ENCODE data around the gene DAZAP1.
"Not testable (repeated sequence)": the region's sequence is repeated elsewhere in the genome, so short reads cannot be mapped to it uniquely, and the experiment has no call there.

Gene DAZAP1

DNA sequence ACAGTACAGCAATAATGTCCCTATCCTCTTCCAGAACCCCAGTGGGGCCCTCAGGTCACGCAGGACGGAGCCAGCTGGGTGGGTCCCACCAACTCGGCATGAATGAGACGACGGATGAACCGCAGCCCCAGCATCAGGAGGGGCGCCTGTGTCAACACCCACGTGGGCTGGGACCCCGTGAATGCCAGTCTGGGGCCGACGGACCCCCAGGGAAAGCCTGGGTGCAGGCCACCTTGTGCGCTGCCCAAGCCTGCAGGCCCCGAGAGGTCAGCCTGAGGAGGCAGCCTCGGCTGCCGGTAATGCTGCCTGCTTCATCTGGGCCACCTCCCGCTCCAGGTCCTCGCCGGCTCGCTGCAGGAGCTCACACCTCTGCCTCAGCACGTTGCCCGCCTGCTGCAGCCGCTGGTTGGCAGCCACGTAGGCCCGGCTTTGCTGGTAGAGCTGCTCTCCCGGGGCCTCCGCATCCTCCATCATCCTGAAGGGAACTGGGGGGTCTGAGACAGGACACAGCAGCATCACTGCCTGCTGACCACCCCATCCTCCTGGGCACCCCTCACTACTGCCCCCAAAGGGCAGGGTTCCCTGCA is 67.5 kb downstream of the DAZAP1 start:
- DNase-seq, result no peak

DNA sequence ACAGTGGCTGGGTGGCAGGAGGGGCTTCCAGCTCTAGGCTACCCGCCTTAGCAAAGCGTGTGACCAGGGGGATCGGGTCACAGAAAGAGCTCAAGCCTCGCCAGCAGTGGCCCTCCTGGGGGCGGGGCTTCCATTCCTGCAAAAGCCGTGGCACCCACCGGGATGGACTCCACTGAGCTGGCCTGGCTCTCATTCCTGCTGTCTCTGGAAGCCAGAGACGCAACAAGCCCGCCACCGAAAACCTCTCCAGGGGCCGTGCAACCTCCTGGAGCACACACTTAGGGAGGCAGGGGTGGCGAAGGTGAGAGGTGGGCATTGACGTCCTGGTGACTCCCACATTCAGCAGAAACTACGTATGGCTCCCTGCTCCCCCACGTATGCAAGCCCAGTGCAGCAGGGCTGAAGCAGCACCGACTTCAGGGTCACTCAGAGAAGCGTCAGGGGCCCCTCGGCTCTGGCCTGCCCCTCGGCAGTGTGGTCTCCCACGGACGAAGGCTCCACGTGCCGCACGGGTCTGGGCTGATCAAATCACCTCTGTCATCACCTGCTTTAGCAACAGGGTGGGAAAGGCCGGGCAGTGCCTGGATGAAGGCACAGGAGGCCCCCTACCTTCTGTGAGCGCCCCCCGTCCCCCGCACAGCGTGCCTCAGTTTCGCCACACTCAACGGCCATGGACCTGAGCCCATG is 68.5 kb downstream of the DAZAP1 start:
- no peak for DNase-seq

DNA sequence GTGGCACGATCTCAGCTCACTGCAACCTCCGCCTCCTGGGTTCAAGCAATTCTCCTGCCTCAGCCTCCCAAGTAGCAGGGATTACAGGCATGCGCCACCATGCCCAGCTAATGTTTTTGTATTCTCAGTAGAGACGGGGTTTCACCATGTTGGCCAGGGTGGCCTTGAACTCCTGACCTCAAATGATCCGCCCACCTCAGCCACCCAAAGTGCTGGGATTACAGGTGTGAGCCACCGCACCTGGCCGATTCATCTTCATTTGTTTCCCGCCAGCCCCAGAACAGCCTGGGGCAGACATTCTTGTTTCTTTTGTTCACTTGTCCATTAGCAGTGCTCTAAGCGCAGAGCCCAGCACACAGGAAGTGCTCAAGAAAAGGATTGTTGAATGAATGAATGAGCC is 69.7 kb downstream of the DAZAP1 start:
- DNase-seq, result not testable (repeated sequence)

DNA sequence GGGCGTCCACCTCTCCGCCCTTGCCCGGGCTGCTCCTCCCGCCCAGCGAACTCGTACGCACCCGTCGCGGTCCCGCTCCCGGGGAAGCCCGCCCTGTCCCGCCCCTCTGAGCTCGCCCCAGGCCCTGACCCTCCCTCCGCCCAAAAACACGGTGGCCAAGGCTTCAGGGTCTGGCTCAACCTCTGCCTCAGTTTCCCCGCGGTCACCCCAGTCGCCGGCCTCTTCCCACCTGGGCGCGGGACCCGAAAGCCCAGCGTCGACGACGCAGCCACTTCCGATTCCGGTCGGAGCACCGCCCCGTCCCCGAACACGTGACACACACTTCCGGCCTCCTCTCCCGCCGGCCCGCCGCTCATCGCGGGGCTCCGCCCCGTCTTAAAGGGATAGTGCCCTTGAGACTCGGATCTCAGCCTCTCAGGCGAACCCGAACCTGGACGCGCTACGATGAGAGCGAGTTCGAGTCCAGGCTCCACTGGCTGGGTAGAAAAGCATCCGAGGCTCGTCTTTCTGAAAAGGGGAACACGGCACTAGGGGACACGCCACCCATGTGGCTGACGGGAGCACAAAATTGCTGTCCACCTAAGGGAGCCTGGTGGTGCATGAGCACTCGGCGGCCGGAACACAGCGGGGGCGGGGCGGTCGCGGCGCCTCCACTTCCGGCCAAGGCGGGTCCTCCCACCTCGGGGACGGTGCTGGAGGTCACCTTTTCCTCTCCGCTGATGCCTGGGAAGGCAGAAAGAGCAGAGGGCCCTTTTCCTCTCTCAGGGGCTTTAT is 71.7 kb downstream of the DAZAP1 start, which contains the start of gene C19orf25:
TSS of gene C19orf25 (minus strand) at position 282 of the 774 bp plus-strand sequence. CDS start 312 bp downstream, outside the sequence.
- DNase-seq, result peak; percentile 98

DNA sequence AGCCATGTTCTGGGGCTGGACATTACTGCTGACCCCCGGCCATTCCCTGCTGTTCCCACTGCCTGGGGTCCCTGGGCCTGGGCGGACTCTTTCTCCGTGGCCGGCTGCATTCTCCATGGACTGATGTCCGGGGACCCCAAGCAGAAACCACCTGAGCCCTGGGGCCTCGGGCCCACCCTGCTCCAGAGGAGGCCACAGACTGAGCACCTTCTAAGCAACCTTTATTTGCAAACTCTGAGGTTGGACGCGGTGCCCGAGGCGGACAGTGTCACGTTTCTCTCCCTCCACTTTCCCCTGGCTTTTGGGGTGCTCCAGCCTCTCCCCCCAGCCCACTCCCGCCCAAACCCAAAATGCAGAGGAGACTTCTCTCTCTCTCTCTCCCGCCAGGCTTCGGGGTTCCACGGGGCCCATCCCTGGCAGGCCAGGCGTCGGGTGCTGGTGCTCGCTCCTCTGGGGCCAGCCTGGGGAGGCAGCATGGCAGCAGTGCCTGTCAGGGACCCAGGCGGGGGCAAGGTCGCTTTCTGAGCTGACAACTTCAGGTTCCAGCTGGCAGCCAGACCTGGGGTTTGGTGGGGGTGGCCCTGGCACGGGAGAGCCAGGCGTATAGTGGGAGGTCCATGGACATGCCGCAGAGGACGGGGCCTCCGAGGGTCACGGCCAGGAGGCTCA is 74.0 kb downstream of the DAZAP1 start:
- no peak for DNase-seq

DNA sequence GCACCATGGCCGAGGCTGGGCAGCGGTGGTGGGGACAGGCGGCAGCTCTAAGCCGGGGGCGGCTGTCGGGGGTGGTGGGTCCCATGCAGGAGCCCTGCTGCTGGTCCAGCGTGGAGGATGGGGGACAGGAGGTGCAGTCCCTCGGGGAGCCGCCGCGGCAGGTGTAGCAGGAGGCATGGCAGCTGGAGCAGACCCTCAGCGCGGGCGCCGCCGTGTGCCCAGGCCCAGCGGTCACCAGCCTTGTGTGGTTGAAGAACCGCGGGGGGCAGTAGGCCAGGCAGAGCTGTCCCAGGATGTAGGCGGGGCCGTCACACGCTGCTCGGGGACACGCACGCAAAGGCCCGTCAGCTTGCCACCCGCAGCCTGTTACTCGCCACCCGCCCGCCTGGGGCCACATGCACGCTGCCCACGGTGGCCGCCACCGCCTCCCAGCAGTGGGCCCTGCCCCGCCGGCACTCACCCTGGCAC is 74.5 kb downstream of the DAZAP1 start:
- DNase-seq, result no peak

DNA sequence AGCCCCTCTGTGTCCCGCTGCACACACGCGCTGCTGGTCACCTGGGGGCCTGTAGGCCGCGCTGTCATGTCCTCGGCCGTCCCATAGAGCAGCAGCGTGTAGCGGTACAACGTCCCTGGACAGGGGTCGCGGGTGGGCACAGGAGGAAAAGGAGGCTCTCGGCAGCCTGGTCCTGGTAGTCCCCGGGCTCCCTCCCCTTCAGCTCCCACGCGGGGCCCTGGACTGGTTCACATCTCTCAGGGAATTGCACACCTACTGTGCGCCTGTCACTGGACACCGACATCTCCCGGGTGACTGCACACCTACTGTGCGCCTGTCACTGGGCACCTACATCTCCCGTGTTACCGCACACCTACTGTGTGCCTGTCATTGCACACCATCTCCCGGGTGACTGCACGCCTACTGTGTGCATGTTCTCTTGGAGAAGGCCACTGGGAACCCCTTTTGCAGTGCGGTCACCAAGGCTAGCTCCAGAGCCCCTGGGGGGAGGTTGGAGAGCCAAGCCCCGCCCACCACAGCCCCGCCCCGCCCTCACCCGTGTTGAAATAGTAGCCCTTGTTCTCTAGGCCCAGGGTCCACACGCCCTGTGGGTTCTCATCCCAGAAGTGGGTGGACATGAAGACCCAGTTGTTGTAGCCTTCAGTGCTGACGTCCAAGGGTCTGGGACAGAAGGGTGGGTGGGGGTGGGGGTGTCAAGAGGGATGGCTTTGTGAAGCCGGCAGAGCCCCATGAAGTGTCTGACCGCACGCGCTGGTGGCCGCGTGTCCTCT is 75.2 kb downstream of the DAZAP1 start:
- DNase-seq, result no peak

DNA sequence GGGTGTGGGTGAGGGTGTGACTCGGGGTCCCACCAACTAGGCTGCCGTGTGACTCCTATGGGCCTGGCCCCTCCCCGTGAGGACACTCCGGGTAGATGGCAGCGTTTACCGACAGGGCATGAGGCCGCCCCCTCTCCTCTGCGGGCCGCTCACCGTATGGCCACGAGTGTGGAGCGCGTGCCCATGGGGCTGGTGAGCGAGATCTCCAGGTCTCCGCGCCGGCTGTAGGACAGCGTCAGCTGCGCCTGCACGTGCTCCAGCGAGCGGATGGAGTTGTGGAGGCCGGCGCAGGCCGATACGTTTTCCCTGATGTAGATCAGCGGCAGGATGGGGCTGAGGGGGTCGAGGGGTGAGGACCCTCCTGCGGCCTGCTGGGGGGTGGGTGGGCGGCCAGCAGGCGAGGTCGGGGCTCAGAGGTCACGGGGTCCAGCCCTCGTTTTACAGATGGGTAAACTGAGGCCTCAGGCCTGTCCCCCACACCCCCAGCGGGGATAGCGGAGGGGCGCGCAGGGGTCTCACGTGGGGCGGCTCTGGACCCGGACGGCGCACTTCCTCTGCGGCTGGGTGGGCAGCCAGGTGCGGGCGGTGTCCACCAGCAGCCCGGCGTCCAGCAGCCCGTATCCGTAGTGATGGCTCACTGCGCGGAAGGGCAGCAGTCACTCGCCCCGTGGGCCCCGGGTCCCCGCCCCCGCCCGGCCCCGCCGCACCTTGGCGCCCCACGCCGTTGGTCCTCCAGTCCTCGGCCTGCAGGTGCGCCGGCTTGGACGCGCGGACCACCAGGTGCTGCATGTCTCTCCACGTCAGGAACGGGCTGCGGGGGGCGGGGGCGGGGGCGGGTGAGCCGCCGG is 76.0 kb downstream of the DAZAP1 start:
- DNase-seq, result no peak

DNA sequence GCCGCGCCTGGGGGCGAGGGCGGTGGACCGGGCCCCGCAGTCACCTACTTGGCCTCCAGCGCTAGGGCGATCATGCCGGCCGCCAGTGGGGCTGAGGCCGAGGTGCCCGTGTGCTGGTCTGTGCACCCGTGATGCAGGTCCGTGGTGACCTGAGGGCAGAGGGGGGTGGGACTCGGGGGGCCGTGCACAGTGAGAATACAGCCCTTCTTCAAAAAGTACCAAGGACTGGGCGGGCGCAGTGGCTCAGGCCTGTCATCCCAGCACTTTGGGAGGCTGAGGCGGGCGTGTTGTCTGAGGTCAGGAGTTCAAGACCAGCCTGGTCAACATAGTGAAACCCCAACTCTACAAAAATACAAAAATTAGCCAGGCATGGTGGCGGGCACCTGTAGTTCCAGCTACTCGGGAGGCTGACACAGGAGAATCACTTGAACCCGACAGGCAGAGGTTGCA is 76.6 kb downstream of the DAZAP1 start:
- DNase-seq, result no peak

Data from RPMI8226 (cell line).